Measurements from ENCODE around the gene LPCAT1. TPM values are rescaled to one million over a fixed set of nuclear protein-coding genes. Genes with fewer than 3 reads are reported as not detected.

The LPCAT1 gene
- total RNA-seq, 4 donors from 2014 or later, result 10.4 to 13.2 (median 12.3) TPM

DNA sequence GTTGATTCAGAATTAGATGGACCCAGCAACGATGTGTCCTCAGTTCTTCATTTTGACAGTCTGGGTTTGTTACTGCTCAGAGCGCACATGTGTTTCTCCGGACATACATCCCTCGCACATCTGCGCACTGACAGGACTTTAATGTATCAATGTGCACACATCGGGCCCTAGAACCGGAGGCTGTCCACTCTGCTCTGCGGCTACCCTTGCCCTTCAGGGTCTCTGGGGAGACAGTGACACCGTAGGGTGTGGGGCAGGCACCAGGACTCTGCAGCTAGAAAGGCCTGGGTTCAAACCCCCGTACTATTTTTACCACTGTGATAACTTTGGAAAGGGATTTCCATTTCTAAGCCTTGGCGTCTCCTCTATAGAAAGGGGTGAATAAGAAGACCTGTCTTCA, 23.5 kb upstream of the LPCAT1 start:
- no peak overlapping the region for H3K4me3 ChIP-seq (ENCODE audit: low read depth, poor library complexity, severe bottlenecking)
- intact Hi-C loops (cut with DNase I; ENCODE audit: low total_unique reads), result no loop called here
- peak in 1 of 2 donors; percentile 76 for DNase-seq (ENCODE audit: low spot score in 2 of 2)
- 93 to 96% methylated on average over 11 of the region's 11 CpGs for whole genome bisulfite sequencing, 2 donors
- TF ChIP-seq CTCF (IDR thresholded peaks at IDR 0.05) (no peak), POLR2A (IDR thresholded peaks at IDR 0.05) (no peak)

DNA sequence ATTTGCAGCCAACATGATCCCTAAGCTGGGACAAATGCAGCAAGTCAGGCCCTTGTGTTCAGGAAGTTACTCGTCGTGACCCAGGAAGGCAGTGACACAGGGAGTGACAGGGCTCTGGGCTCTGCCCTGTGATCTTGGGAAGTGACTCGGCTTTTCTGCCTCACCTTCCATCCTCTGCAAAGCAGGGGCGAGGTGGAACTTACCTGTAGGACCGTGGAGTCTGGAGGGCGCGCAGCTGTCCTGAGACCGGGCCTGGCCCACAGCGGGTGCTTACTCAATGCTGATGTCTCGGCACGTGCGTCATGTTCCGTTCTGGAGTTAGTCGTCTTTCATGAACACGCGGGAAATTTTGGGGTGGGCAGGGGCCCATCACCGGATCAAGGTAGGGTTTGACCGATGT, 22.8 kb upstream of the LPCAT1 start:
- peak; percentile 8 to 81 for DNase-seq (ENCODE audit: low spot score in 2 of 2)

GRCh38 chr5:1545805-1546355, 22.1 kb upstream of the LPCAT1 start:
- DNase-seq (ENCODE audit: low spot score in 2 of 2), result peak; percentile 4 to 60

More for the DNA sequence above, 22.8 kb upstream of the LPCAT1 start:
- intact Hi-C loops (cut with DNase I; ENCODE audit: low total_unique reads), result no loop called here
- 90% methylated on average over 18 of the region's 18 CpGs for WGBS, 2 donors
- H3K4me3 ChIP-seq (ENCODE audit: low read depth, poor library complexity, severe bottlenecking), result no peak overlapping the region
- TF ChIP-seq POLR2A (IDR thresholded peaks at IDR 0.05) (no peak), CTCF (IDR thresholded peaks at IDR 0.05) (no peak)

GRCh38 chr5:1545126-1545804, 21.5 kb upstream of the LPCAT1 start:
- DNase-seq (ENCODE audit: low spot score in 2 of 2), result no peak

More at GRCh38 chr5:1545805-1546355, 22.1 kb upstream of the LPCAT1 start:
- intact Hi-C loops (cut with DNase I; ENCODE audit: low total_unique reads), result no loop called here
- H3K4me3 ChIP-seq (ENCODE audit: low read depth, poor library complexity, severe bottlenecking), result no peak overlapping the region
- TF ChIP-seq CTCF (IDR thresholded peaks at IDR 0.05), result no peak
- TF ChIP-seq POLR2A (IDR thresholded peaks at IDR 0.05), result no peak
- 66 to 70% methylated on average over 6 of the region's 6 CpGs for WGBS, 2 donors

DNA sequence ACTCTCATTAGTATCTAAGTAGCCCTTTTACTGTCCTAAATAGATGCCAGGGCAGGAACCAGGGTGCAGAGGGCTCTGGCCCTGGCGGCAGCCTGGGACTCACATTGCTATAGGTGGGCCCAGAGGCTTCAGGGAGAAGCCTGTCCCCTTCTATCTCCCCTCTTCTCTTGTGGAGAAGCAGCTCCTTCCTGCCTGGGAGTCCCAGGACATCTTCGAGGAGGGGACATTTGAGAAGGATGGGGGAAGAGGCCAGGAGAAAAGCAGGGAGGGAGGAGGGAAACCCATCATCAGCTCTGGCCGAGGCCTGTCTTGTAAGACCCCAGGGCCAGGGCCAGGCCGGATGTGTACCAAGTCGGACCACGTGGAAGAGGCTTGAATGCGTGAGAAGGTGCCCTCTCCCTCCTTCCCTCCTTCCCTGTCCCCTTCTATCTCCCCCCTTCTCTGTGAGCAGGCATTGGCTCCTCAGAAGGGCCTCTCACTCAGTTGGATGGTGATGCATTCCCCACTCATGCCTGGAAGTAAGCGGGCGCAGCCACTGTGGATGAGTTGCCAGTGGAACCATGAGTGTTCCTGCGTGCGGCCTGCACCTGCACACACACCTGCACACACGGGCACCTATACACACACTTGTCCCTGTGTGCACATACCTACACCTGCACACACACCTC, 20.7 kb upstream of the LPCAT1 start:
- 78 to 85% methylated on average over 12 of the region's 12 CpGs for WGBS, 2 donors
- no peak overlapping the region for H3K4me3 ChIP-seq (ENCODE audit: low read depth, poor library complexity, severe bottlenecking)
- intact Hi-C loops (cut with DNase I; ENCODE audit: low total_unique reads), result no loop called here
- DNase-seq (ENCODE audit: low spot score in 2 of 2), result peak in 1 of 2 donors; percentile 68
- no peak for TF ChIP-seq POLR2A (IDR thresholded peaks at IDR 0.05)

More at GRCh38 chr5:1545126-1545804, 21.5 kb upstream of the LPCAT1 start:
- WGBS, 2 donors, result 84 to 92% methylated on average over 4 of the region's 4 CpGs
- no peak for TF ChIP-seq CTCF (IDR thresholded peaks at IDR 0.05)
- TF ChIP-seq POLR2A (IDR thresholded peaks at IDR 0.05), result no peak
- intact Hi-C loops (cut with DNase I; ENCODE audit: low total_unique reads), result no loop called here
- H3K4me3 ChIP-seq (ENCODE audit: low read depth, poor library complexity, severe bottlenecking), result no peak overlapping the region

Data from lower leg skin (tissue), 4 donors.